IMR-90 (cell line): Measurements from ENCODE around the gene CHD2. TPM values are rescaled to one million over a fixed set of nuclear protein-coding genes. Genes with fewer than 3 reads are reported as not detected.

Source experiments
- ATAC-seq: fragments of 200-7000 bp; cut with Tn5 transposase; 2 replicates; pipeline ENCODE4 v1.9.1; 2020; ENCODE audit warnings: low read depth, mild to moderate bottlenecking, moderate library complexity
- BruUV-seq: library from RNA; stranded (reverse); fragments of 400-500 nt; replicated peaks from 2 replicates; lab custom pipeline; 2021; lab: Mats Ljungman, UMichigan
- CTCF ChIA-PET: fragments of 300-600 bp; formaldehyde crosslinking; extraction: SDS; loops from one replicate; lab custom pipeline; 2021; ENCODE audit warnings: antibody characterized with exemption; lab: Yijun Ruan, JAX
- POLR2A ChIA-PET: fragments of 300-600 bp; sonication (Branson Sonifier 250); formaldehyde crosslinking; loops from one replicate; lab custom pipeline; 2022; ENCODE audit warnings: antibody characterized with exemption; ENCODE audit not compliant: unreplicated experiment; lab: Charles Lee
- DNase-seq: peaks from one replicate; pipeline ENCODE4 v3.0.0; 2013
- H2AFZ ChIP-seq: replicated peaks from 2 replicates; pipeline ENCODE3; 2013; ENCODE audit warnings: low read length, mild to moderate bottlenecking; ENCODE audit not compliant: poor library complexity
- H2AK5ac ChIP-seq: 2 replicates; pipeline ENCODE4 v1.6.1; 2013; ENCODE audit warnings: low read depth, low read length, inconsistent platforms
- H2AK9ac ChIP-seq: replicated peaks from 2 replicates; pipeline ENCODE3; 2013; ENCODE audit warnings: mild to moderate bottlenecking, low read depth, low read length, moderate library complexity; ENCODE audit not compliant: poor library complexity
- H2BK120ac ChIP-seq: 2 replicates; pipeline ENCODE4 v1.6.1; 2013; ENCODE audit warnings: low read depth, low read length, inconsistent platforms
- H2BK15ac ChIP-seq: 3 replicates; pipeline ENCODE4 v1.6.1; 2013; ENCODE audit warnings: low read depth, low read length, inconsistent platforms
- H2BK20ac ChIP-seq: 2 replicates; pipeline ENCODE4 v1.6.1; 2013; ENCODE audit warnings: low read depth, mild to moderate bottlenecking, inconsistent platforms, low read length, moderate library complexity
- H2BK5ac ChIP-seq: 2 replicates; pipeline ENCODE4 v1.6.1; 2013; ENCODE audit warnings: mild to moderate bottlenecking, low read depth, low read length, inconsistent platforms; ENCODE audit not compliant: poor library complexity, severe bottlenecking
- H3K14ac ChIP-seq: replicated peaks from 2 replicates; pipeline ENCODE4 v1.6.1; 2013; ENCODE audit warnings: low read depth, low read length, inconsistent platforms
- H3K18ac ChIP-seq: 2 replicates; pipeline ENCODE4 v1.6.1; 2013; ENCODE audit warnings: low read depth, low read length, control low read depth
- H3K23ac ChIP-seq: 2 replicates; pipeline ENCODE4 v1.6.1; 2013; ENCODE audit warnings: low read depth, low read length, inconsistent platforms
- H3K27ac ChIP-seq: 2 replicates; pipeline ENCODE4 v1.5.1; 2013; ENCODE audit warnings: mild to moderate bottlenecking, control low read depth, low read length; ENCODE audit not compliant: insufficient read depth
- H3K27me3 ChIP-seq: 2 replicates; pipeline ENCODE4 v1.6.1; 2013; ENCODE audit warnings: low read length; ENCODE audit not compliant: control insufficient read depth, insufficient read depth
- H3K36me3 ChIP-seq: 2 replicates; pipeline ENCODE4 v1.6.1; 2013; ENCODE audit warnings: low read length, mixed read lengths; ENCODE audit not compliant: control insufficient read depth, insufficient read depth
- H3K4ac ChIP-seq: 2 replicates; pipeline ENCODE4 v1.6.1; 2013; ENCODE audit warnings: low read depth, low read length, inconsistent platforms
- H3K4me1 ChIP-seq: 2 replicates; pipeline ENCODE4 v1.6.1; 2013; ENCODE audit warnings: low read length, mixed read lengths; ENCODE audit not compliant: control insufficient read depth, insufficient read depth
- H3K4me2 ChIP-seq: 2 replicates; pipeline ENCODE4 v1.6.1; 2013; ENCODE audit warnings: low read depth, mild to moderate bottlenecking, control low read depth, low read length, moderate library complexity
- H3K4me3 ChIP-seq: 2 replicates; pipeline ENCODE4 v1.5.1; 2013; ENCODE audit warnings: low read depth, mild to moderate bottlenecking, control low read depth, low read length, moderate library complexity; ENCODE audit not compliant: insufficient read depth
- H3K56ac ChIP-seq: 2 replicates; pipeline ENCODE4 v1.6.1; 2013; ENCODE audit warnings: low read length, inconsistent platforms; ENCODE audit not compliant: insufficient read depth; ENCODE audit errors: extremely low read depth
- H3K79me1 ChIP-seq, 2 experiments: 2 replicates each; pipeline ENCODE4 v1.6.1; 2013; ENCODE audit warnings: low read length in 2 of 2, inconsistent platforms in 1 of 2, low read depth in 1 of 2
- H3K9ac ChIP-seq: 2 replicates; pipeline ENCODE4 v1.6.1; 2013; ENCODE audit warnings: low read depth, low read length, control low read depth
- H3K9me1 ChIP-seq: 2 replicates; pipeline ENCODE4 v1.6.1; 2013; ENCODE audit warnings: low read length, inconsistent platforms; ENCODE audit not compliant: insufficient read depth
- H3K9me3 ChIP-seq: 2 replicates; pipeline ENCODE4 v1.6.1; 2013; ENCODE audit warnings: low read length; ENCODE audit not compliant: control insufficient read depth, insufficient read depth
- H4K20me1 ChIP-seq: 2 replicates; pipeline ENCODE4 v1.6.1; 2013; ENCODE audit warnings: low read length, inconsistent platforms; ENCODE audit not compliant: insufficient read depth
- H4K5ac ChIP-seq: 2 replicates; pipeline ENCODE4 v1.6.1; 2013; ENCODE audit warnings: mild to moderate bottlenecking, low read depth, low read length, control low read depth
- H4K8ac ChIP-seq, 2 experiments: 2 replicates each; pipeline ENCODE4 v1.6.1; 2013; ENCODE audit warnings: low read depth in 2 of 2, low read length in 2 of 2, control low read depth in 1 of 2, inconsistent platforms in 1 of 2
- H4K91ac ChIP-seq: 2 replicates; pipeline ENCODE4 v1.6.1; 2013; ENCODE audit warnings: low read depth, low read length, inconsistent platforms; ENCODE audit not compliant: insufficient read depth
- BHLHE40 ChIP-seq: fragments of 150-350 bp; IDR thresholded peaks from 2 replicates; pipeline ENCODE4 v1.6.1; 2016; ENCODE audit warnings: mild to moderate bottlenecking, low read depth, low read length
- CEBPB ChIP-seq: IDR thresholded peaks from 2 replicates; pipeline ENCODE4 v1.6.1; 2012; ENCODE audit warnings: low read depth, low read length, improper control_type of control experiment
- CHD1 ChIP-seq: IDR thresholded peaks from 2 replicates; pipeline ENCODE4 v1.6.1; 2012; ENCODE audit warnings: low read depth, low read length, improper control_type of control experiment
- CTCF ChIP-seq: conservative IDR thresholded peaks from 2 replicates; pipeline ENCODE4 v1.5.1; 2012; ENCODE audit warnings: mild to moderate bottlenecking, low read depth, low read length, improper control_type of control experiment
- ELK1 ChIP-seq: fragments of 150-350 bp; IDR thresholded peaks from 2 replicates; pipeline ENCODE4 v1.6.1; 2016; ENCODE audit warnings: low read depth, mild to moderate bottlenecking, low read length, moderate library complexity, borderline replicate concordance
- FOS ChIP-seq: fragments of 150-350 bp; IDR thresholded peaks from 2 replicates; pipeline ENCODE4 v1.6.1; 2016; ENCODE audit warnings: low read depth, low read length
- MXI1 ChIP-seq: IDR thresholded peaks from 2 replicates; pipeline ENCODE4 v1.6.1; 2012; ENCODE audit warnings: low read depth, mild to moderate bottlenecking, low read length, moderate library complexity, borderline replicate concordance
- NFE2L2 ChIP-seq: fragments of 150-350 bp; IDR thresholded peaks from 2 replicates; pipeline ENCODE4 v1.6.1; 2016; ENCODE audit warnings: low read depth, mild to moderate bottlenecking, low read length
- POLR2A ChIP-seq: IDR thresholded peaks from 2 replicates; pipeline ENCODE4 v1.6.1; 2012; ENCODE audit warnings: mild to moderate bottlenecking, low read depth, low read length
- RCOR1 ChIP-seq: IDR thresholded peaks from 2 replicates; pipeline ENCODE4 v1.6.1; 2012; ENCODE audit warnings: mild to moderate bottlenecking, low read length, improper control_type of control experiment; ENCODE audit not compliant: insufficient replicate concordance
- SMC3 ChIP-seq: fragments of 150-350 bp; IDR thresholded peaks from 2 replicates; pipeline ENCODE4 v1.6.1; 2016; ENCODE audit warnings: low read depth, mild to moderate bottlenecking, antibody characterized with exemption, low read length, moderate library complexity
- USF2 ChIP-seq: fragments of 150-350 bp; IDR thresholded peaks from 2 replicates; pipeline ENCODE4 v1.6.1; 2017; ENCODE audit warnings: mild to moderate bottlenecking, antibody characterized with exemption, low read length, low read depth
- WGBS, 2 experiments: methylation state at CpG; one replicate each; pipeline versions ENCODE4 v1.1.5 to v1.1.7; 2013; ENCODE audit warnings: missing lambda C conversion rate in 2 of 2; ENCODE audit not compliant: insufficient read length in 1 of 2; ENCODE audit errors: extremely low coverage in 2 of 2; 5-methylcytosine and 5-hydroxymethylcytosine counted together
- dilution Hi-C: fragments of 300-500 bp; cut with HindIII; formaldehyde crosslinking; loops from one replicate; pipeline ENCODE4 v1.14.3; 2018; ENCODE audit warnings: low sequenced_read_pairs; ENCODE audit not compliant: unreplicated experiment
- in situ Hi-C: fragments of 300-500 bp; cut with MboI; formaldehyde crosslinking; loops from 3 replicates; pipeline ENCODE4 v1.14.3; 2019; ENCODE audit warnings: low sequenced_read_pairs, inconsistent platforms, mixed read lengths
- intact Hi-C: fragments of 100-400 bp; cut with micrococcal nuclease; formaldehyde crosslinking; loops from 2 replicates; pipeline ENCODE4 v1.10.0; 2022
- polyA plus RNA-seq, 3 experiments: library from polyadenylated mRNA; depleted of rRNA; stranded (reverse); fragments of >200 nt; gene quantifications; 2 replicates each; pipeline ENCODE4 v1.2.3, GENCODE V29; 2012; ENCODE audit warnings: low replicate concordance in 1 of 3
- total RNA-seq: library from RNA; depleted of rRNA; stranded (reverse); fragments of >200 nt; gene quantifications from 2 replicates; pipeline ENCODE4 v1.2.3, GENCODE V29; 2012

Gene CHD2
- total and polyA plus RNA-seq, 2 of the 4 experiments (the other 2 are of a cell fraction): 44.9 to 64.7 TPM

GRCh38 chr15:92897620-92898019 is 2.5 kb upstream of the CHD2 start:
- peaks cover 26% of the 10 kb centered on the region for H4K20me1 ChIP-seq
- no peak overlapping the region for H2BK5ac ChIP-seq
- H2AK9ac ChIP-seq: no peak overlapping the region
- peaks cover 37% of the 10 kb centered on the region for H3K36me3 ChIP-seq
- H3K4me3 ChIP-seq: no peak overlapping the region
- H2BK120ac ChIP-seq: no peak overlapping the region
- intact Hi-C loops (no loop called here), dilution Hi-C loops (no loop called here), in situ Hi-C loops (no loop called here)
- ChIA-PET POLR2A (no interaction called here), CTCF (interaction anchor here (1.6 kb wide), 1 partner anchor 100 kb away, joined by 6 read pairs; no protein-coding TSS in a partner anchor)
- no peaks in the 10 kb centered on the region for H3K9me1 ChIP-seq
- H3K23ac ChIP-seq: no peak overlapping the region
- no peak for ATAC-seq
- H4K91ac ChIP-seq: no peak overlapping the region
- H2AFZ ChIP-seq: no peak overlapping the region
- no peak overlapping the region for H3K14ac ChIP-seq
- no peaks in the 10 kb centered on the region for H3K27me3 ChIP-seq
- DNase-seq: no peak
- H2BK15ac ChIP-seq: no peak overlapping the region
- no peak overlapping the region for H2BK20ac ChIP-seq
- no peak overlapping the region for H3K4me2 ChIP-seq
- no CpG with 5 or more reads among the region's 1 CpG for WGBS, 2 experiments
- no peak overlapping the region for H2AK5ac ChIP-seq
- H4K5ac ChIP-seq: no peak overlapping the region
- H3K9me3 ChIP-seq: no peaks in the 10 kb centered on the region
- no peak overlapping the region for H3K56ac ChIP-seq
- no peak overlapping the region for H4K8ac ChIP-seq
- no peak for TF ChIP-seq MXI1
- no peak for TF ChIP-seq FOS
- no peak for TF ChIP-seq SMC3
- TF ChIP-seq USF2: no peak
- no peak for TF ChIP-seq CTCF
- TF ChIP-seq RCOR1: no peak
- no peak for TF ChIP-seq CHD1
- no peak for TF ChIP-seq ELK1
- TF ChIP-seq CEBPB: no peak
- no peak for TF ChIP-seq BHLHE40
- no peak for TF ChIP-seq POLR2A
- no peak for TF ChIP-seq NFE2L2
- no peak overlapping the region for H3K18ac ChIP-seq
- peaks cover 0 to 8% of the 10 kb centered on the region in 2 experiments; a peak in 1 of 4 replicates for H3K79me1 ChIP-seq
- no peak overlapping the region for H3K27ac ChIP-seq
- no peak overlapping the region for H3K4ac ChIP-seq
- peaks cover 3% of the 10 kb centered on the region; the same call in 1 of the 2 replicates for H3K4me1 ChIP-seq
- BruUV-seq: no TSS peak
- H3K9ac ChIP-seq: no peak overlapping the region
